ENCODE results near the gene NOXRED1.

DNA sequence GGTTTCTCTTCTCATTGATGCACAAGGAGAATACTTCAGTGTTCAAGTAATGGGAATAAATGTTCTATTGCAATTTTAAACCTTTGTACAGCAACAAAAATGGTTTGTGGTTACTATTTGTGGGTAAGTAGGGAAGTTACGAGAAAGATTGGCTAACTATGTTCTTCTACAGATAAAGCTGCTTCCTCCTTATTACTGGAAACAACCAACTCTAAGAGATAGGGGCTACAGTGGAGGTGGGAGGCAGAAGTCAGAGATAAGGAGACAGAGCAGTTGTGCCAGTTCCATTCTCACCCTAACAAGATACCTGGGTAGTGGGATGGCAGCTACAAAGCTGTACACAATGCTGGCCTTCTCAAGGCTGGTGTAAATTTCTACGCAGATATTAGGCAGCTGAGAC, 16.2 kb downstream of the NOXRED1 start:
- no peak for TF ChIP-seq NFRKB (IDR thresholded peaks at IDR 0.05)
- TF ChIP-seq TARDBP (IDR thresholded peaks at IDR 0.05) = no peak
- TF ChIP-seq SUZ12 (IDR thresholded peaks at IDR 0.05) = no peak
- no peak for TF ChIP-seq LEF1 (IDR thresholded peaks at IDR 0.05; ENCODE audit: borderline replicate concordance)

Measured in HEK293T (cell line).